GM21825 (cell line): ENCODE results near the gene MBNL3.

Experiments
- ATAC-seq: cut with Tn5 transposase; IDR thresholded peaks from one replicate; pipeline ENCODE4 v1.9.1; 2021; ENCODE audit warnings: mild to moderate bottlenecking, moderate library complexity; ENCODE audit not compliant: unreplicated experiment

Gene MBNL3

DNA sequence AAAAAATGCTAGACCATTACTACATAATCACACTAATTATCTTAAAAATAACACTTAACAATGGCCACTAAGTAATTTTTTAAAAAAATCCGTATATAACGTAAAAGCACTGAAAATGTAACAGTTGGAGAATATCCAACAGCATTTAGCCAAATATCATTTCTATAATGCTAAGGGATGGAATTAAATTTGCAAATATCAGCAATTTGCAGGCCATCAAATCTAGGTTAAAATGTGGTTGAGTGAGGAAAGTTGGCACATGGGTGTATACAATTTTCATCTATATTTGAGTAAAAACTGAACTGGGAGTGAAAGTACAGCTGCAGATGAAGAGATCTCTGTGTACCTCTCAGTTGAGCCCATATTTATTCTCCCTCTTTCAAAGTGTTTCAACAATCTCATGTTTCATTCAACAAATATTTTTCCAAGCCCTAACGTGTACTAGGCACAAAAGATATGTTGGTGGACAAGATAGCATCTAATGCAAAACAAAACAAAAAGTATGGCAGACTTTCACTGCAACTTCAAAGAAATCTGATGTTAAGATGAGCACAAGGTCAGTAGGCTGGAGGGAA is 63.0 kb downstream of the MBNL3 start:
- no peak for ATAC-seq

GRCh38 chrX:132423323-132423722 is 65.5 kb downstream of the MBNL3 start:
- no peak for ATAC-seq

DNA sequence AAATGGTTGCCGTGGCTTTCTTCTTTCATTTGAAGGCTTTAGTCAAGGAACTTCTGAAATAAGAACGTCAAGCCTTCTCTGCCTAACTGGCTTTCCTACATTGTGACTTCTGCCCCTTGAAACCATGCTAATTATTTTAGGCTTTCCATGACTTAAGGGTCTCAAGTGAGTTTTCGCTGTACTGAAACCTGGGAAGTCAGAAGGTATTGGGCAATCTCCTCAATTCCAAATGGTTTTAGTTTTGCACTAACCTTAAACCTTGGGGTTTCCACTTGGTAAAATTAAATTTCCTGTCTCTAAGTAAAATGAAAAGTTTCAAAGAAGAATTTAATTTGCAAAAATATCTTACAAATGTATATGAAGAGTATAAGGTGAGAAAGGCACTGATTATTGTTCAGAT is 73.8 kb downstream of the MBNL3 start:
- ATAC-seq: no peak

DNA sequence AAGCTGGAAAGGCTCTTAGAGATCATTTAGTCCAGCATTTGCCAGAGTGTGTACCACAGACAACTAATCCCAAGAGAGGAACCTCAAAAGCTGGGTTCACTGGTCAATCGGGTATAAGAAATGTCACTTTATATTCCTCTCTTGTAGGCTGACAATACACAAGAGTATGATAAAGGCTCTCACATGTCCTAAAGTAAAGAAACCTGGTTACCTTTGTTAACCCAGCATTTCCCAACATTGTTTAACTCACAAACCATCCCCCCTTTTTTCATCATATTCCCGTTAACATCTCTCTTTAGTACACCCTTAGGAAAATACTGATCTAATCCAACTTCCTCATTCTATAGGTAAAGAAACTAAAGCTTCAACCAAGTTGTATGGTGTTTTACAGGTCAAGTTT is 74.4 kb downstream of the MBNL3 start:
- no peak for ATAC-seq

GRCh38 chrX:132413459-132413858 is 75.4 kb downstream of the MBNL3 start:
- no peak for ATAC-seq

- no peak for ATAC-seq
Measured at GRCh38 chrX:132412208-132412607, 76.6 kb downstream of the MBNL3 start.

- ATAC-seq: no peak
Measured at GRCh38 chrX:132411310-132411977, 77.4 kb downstream of the MBNL3 start.

- ATAC-seq: no peak
Measured at GRCh38 chrX:132409780-132410556, 78.9 kb downstream of the MBNL3 start.

DNA sequence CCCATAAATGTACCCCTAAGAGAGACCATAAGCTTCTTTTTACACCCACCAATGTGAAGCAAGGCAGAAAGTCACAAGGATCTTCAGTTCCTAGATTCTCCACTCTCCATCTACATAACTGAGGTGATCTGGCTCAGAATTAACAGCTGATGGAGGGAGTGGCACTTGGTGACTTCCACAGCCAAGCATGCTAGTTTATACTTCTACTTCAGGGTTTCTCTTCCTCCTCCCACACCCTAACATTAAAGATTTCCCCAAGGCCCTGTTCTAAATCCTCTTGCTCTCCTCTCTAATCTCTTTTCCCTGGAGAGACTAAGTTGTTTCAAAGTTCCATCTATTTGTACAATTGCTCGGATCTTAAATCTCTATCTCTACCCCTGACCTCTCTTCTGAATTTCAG is 81.1 kb downstream of the MBNL3 start:
- ATAC-seq: no peak

DNA sequence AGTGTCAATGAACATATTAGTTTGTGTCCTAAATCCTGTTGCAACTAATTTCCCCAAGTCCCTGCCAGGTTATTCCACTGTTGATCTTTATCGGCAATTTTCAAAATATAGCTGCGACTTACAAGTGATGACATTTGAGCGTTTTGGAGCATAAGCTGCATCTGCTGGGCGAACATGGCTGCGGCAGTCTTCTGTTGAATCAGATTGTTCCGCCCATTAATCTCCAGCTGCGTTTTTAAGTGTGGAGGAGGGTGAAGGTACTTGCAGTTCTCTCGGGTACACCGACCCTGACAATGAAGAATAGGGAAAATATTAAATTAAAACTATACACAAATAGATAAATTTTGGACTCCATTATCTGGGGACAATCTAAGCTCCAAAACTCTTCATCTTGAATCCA is 82.7 kb downstream of the MBNL3 start:
- no peak for ATAC-seq

DNA sequence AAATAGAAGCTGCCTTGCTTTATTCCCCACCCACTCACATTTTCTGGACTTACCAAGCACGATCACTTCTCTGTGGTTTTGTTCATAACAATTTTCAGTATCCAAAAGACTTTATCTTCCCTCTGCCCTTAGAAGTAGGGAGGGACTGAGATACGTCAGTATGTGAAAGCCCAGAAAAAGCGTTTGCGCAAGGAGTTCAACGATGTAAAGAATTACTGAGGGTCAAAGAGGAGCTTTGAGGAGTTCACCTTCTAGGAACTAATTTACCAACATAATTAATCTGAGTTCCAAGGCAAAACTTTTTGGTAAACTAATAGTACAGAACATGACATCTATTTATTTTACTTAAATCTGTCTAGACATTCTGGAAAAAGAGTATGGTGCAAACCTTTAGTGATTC is 84.6 kb downstream of the MBNL3 start:
- ATAC-seq: no peak

GRCh38 chrX:132401935-132402334 is 86.9 kb downstream of the MBNL3 start:
- ATAC-seq: no peak

DNA sequence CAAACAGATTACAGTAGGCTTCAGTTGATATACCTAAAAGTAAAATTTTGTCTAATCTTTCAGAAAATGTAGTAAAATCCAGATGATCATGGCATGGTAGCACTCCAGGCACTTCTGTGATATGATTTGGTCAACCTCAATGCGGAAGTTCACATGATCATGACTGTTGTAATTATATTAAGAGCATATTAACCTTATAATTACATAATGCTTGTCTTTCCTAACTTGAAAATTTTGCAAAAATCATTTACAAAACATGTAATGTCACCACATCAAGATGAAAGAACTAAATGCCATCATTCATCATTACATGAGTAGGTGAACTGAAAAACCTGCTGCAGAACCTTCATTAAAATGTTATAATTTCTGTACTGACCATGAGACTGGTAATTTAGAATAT is 88.1 kb downstream of the MBNL3 start:
- no peak for ATAC-seq

DNA sequence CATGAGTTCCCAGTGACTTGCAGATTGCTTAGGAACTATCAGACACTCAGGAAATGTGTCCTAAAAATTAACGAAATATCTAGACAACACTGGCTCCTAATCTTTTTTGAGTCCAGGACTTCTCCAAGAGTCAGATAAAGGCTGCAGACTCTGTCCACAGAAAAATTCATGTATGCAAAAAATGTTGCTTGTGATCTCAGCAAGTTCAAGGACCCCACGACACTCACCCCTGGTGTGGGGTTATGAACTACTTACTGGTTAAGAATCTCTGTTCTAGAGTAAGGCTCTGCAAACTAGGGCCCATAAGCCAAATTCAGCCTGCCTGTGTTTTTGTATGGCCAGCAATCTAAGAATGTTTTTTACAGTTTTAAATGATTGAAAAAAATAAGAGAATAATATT is 93.2 kb downstream of the MBNL3 start:
- ATAC-seq: no peak

DNA sequence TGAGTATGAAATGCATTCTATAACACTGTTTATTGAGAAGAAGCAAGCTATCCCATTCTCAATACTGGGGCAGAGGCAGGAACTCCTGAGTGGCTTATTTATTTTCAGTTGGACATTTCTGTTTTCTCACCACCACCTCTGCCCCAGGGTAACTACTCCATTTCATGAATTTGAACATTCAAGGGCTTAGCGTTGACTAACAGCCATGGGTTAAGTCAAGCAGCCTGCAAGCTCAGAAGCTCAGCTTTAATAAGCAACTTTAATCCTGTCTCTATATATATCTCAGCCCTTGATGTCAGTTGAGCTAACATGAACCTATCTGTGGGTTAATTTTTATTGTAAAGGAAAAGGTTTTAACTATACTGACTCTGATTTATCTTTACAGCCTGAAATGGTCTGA is 93.8 kb downstream of the MBNL3 start:
- no peak for ATAC-seq

- ATAC-seq: no peak
Measured at GRCh38 chrX:132394591-132394990, 94.2 kb downstream of the MBNL3 start.

DNA sequence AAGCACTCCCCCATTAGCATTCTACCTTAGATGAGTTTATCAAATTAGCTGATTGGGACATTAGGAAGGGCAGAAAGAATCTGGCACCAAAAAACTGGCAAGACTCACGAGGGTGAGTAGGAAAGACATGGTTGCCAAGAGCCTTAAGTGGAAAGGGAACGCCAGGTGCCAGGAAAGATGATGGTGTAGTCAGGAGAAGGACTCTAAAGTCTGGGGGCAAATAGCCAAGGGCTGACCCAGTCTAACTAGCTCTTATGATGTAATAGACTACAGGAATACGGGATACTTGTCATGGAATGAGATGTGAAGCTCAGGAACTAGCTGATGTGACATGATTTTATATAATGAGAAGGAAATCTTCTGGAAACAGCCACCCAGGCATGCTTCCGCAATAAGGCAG is 94.8 kb downstream of the MBNL3 start:
- ATAC-seq: no peak

- ATAC-seq: no peak
Measured at GRCh38 chrX:132393485-132393884, 95.4 kb downstream of the MBNL3 start.

- no peak for ATAC-seq
Measured at GRCh38 chrX:132393085-132393484, 95.8 kb downstream of the MBNL3 start.

- no peak for ATAC-seq
Measured at GRCh38 chrX:132390792-132391191, 98.0 kb downstream of the MBNL3 start.

- ATAC-seq: no peak
Measured at GRCh38 chrX:132389480-132389879, 99.4 kb downstream of the MBNL3 start.

GRCh38 chrX:132388371-132388770 is 100.5 kb downstream of the MBNL3 start:
- ATAC-seq: no peak
